Hepatocyte (in vitro differentiated cells): Measurements from ENCODE around the gene KLHL3. TPM values are rescaled to one million over a fixed set of nuclear protein-coding genes. Genes with fewer than 3 reads are reported as not detected.
"Not testable (repeated sequence)": the region's sequence is repeated elsewhere in the genome, so short reads cannot be mapped to it uniquely, and the experiment has no call there.

Experiments used
- DNase-seq: peaks from one replicate; pipeline ENCODE4 v3.0.0-alpha.2; 2016; ENCODE audit warnings: low spot score
- H2AFZ ChIP-seq: fragments of 200-600 bp; sonication (generic); 2 replicates; pipeline ENCODE4 v1.6.0; 2016; ENCODE audit warnings: antibody characterized with exemption, mild to moderate bottlenecking
- H3K27ac ChIP-seq: fragments of 200-600 bp; sonication (generic); 2 replicates; pipeline ENCODE4 v1.5.1; 2016; ENCODE audit warnings: mild to moderate bottlenecking
- H3K27me3 ChIP-seq: fragments of 200-600 bp; sonication (generic); 2 replicates; pipeline ENCODE4 v1.6.1; 2016
- H3K36me3 ChIP-seq: fragments of 200-600 bp; sonication (generic); replicated peaks from 2 replicates; pipeline ENCODE4 v1.5.1; 2016; ENCODE audit warnings: low read depth; ENCODE audit not compliant: insufficient read depth
- H3K4me1 ChIP-seq: fragments of 200-600 bp; sonication (generic); 2 replicates; pipeline ENCODE4 v1.5.1; 2016; ENCODE audit warnings: mild to moderate bottlenecking, moderate library complexity; ENCODE audit not compliant: insufficient read depth
- H3K4me2 ChIP-seq: fragments of 200-600 bp; sonication (generic); 2 replicates; pipeline ENCODE4 v1.6.0; 2016
- H3K4me3 ChIP-seq: fragments of 200-600 bp; sonication (generic); 2 replicates; pipeline ENCODE4 v1.5.1; 2016; ENCODE audit warnings: mild to moderate bottlenecking
- H3K79me2 ChIP-seq: fragments of 200-600 bp; sonication (generic); 2 replicates; pipeline ENCODE4 v1.6.0; 2017; ENCODE audit warnings: mild to moderate bottlenecking
- H3K9me2 ChIP-seq: fragments of 200-600 bp; sonication (generic); replicated peaks from 2 replicates; pipeline ENCODE4 v1.6.0; 2017; ENCODE audit warnings: mild to moderate bottlenecking; ENCODE audit not compliant: insufficient read depth
- H3K9me3 ChIP-seq: fragments of 200-600 bp; sonication (generic); 2 replicates; pipeline ENCODE4 v1.5.1; 2016; ENCODE audit warnings: low read depth, mild to moderate bottlenecking
- H4K20me1 ChIP-seq: fragments of 200-600 bp; sonication (generic); 2 replicates; pipeline ENCODE4 v1.6.0; 2016; ENCODE audit warnings: mild to moderate bottlenecking; ENCODE audit not compliant: insufficient read depth, poor library complexity, severe bottlenecking
- CTCF ChIP-seq: fragments of 200-600 bp; sonication (generic); IDR thresholded peaks from 2 replicates; pipeline ENCODE4 v1.5.1; 2016; ENCODE audit warnings: antibody characterized with exemption, mild to moderate bottlenecking; ENCODE audit not compliant: poor library complexity
- EZH2 ChIP-seq: fragments of 200-600 bp; sonication (generic); IDR thresholded peaks from 2 replicates; pipeline ENCODE4 v1.6.1; 2016; ENCODE audit warnings: antibody characterized with exemption, mild to moderate bottlenecking, borderline replicate concordance
- EZH2phosphoT487 ChIP-seq: fragments of 200-600 bp; sonication (generic); IDR thresholded peaks from one replicate; pipeline ENCODE4 v1.6.1; 2018; ENCODE audit warnings: antibody characterized with exemption, mild to moderate bottlenecking, low read depth, moderate library complexity; ENCODE audit not compliant: unreplicated experiment, severe bottlenecking
- WGBS: methylation state at CpG from one replicate; pipeline ENCODE4 v1.1.6; 2016; ENCODE audit warnings: low lambda C conversion rate; ENCODE audit errors: missing lambda C conversion rate; 5-methylcytosine and 5-hydroxymethylcytosine counted together
- polyA plus RNA-seq: library from polyadenylated mRNA; unstranded; fragments of >200 nt; fragmentation: Nextera tagmentation; extraction: Ambion mirVana; gene quantifications from 2 replicates; pipeline ENCODE4 v1.2.1, GENCODE V29; 2016
- total RNA-seq: library from RNA; depleted of rRNA; stranded (reverse); fragments of >200 nt; gene quantifications from 2 replicates; pipeline ENCODE4 v1.2.3, GENCODE V29; 2014

The KLHL3 gene
- total and polyA plus RNA-seq, 2 experiments from 2014 or later: 1.4 to 5.3 TPM

DNA sequence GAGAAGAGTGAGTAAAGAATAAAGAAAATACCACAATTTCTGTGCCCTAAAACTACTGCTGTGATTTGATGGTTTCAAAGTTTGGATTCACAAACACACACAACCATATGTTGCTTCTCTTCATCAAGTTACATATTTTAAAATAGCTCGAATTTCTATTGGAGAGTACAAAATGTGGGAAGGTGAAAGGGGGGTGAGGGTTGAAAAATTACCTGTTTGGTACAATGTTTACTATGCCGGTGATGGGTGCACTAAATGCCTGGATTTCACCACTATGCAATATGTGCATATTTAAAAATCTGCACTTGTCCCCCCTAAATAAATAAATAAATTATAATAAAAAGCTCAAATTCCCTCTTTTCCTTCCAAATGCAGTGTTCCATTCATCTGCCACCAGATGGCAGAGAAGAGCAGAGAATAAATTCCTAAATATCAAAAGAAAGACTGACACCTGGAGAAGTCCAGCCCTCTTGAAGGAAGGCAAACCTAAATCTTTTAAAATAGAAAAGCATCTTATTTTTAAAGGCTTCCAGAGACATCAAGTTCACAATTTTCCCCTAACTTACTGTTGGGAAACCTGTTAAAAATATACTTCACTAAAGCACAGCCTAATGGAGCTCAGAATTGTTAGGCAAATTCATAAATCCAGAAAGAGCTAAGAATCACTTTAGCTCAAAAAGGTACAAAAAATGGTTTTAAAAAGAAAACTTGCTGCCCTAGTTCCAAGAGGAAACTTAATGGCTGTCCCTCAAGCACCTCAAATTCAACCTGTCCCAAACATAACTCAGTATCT is 43.1 kb upstream of the KLHL3 start:
- Histone ChIP-seq H4K20me1 (no peaks in the 10 kb centered on the region), H3K4me3 (no peak overlapping the region), H3K27me3 (no peaks in the 10 kb centered on the region), H3K79me2 (no peaks in the 10 kb centered on the region), H3K27ac (no peak overlapping the region), H3K9me3 (no peaks in the 10 kb centered on the region), H3K36me3 (no peaks in the 10 kb centered on the region), H2AFZ (no peak overlapping the region), H3K4me2 (no peak overlapping the region), H3K9me2 (no peaks in the 10 kb centered on the region), H3K4me1 (no peaks in the 10 kb centered on the region)
- DNase-seq: peak; percentile 55
- 69% methylated on average over 2 of the region's 2 CpGs for WGBS
- TF ChIP-seq EZH2phosphoT487 (no peak), CTCF (peak; percentile 88), EZH2 (no peak)

DNA sequence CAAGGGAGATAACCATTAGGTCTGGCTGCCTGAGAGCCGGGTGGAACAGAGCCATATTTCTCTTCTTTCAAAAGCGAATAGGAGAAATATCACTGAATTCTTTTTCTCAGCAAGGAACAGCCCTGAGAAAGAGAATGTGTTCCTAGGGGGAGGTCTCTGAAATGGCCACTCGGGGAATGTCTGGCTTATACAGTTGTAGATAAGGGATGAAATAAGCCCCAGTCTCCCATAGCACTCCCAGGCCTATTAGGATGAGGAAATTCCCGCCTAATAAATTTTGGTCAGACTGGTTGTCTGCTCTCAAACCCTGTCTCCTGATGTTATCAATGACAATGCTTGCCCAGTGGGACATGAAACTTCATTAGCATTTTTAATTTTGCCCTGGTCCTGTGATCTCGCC is 32.0 kb upstream of the KLHL3 start:
- H4K20me1 ChIP-seq, H3K9me2 ChIP-seq, H3K9me3 ChIP-seq, DNase-seq, H3K27me3 ChIP-seq, H3K79me2 ChIP-seq, H3K27ac ChIP-seq, H3K4me1 ChIP-seq, H3K4me2 ChIP-seq, H3K36me3 ChIP-seq, H2AFZ ChIP-seq, H3K4me3 ChIP-seq: not testable (repeated sequence)
- 86% methylated on average over 5 of the region's 5 CpGs for WGBS

- TF ChIP-seq EZH2: no peak
- no peak for TF ChIP-seq CTCF
- TF ChIP-seq EZH2phosphoT487: no peak
- Histone ChIP-seq H3K27ac (no peak overlapping the region), H3K36me3 (no peaks in the 10 kb centered on the region), H4K20me1 (no peaks in the 10 kb centered on the region), H3K4me3 (no peak overlapping the region), H3K27me3 (no peaks in the 10 kb centered on the region), H3K9me3 (no peaks in the 10 kb centered on the region), H3K9me2 (no peaks in the 10 kb centered on the region), H2AFZ (no peak overlapping the region), H3K4me1 (no peaks in the 10 kb centered on the region), H3K4me2 (no peak overlapping the region), H3K79me2 (no peaks in the 10 kb centered on the region)
- WGBS: 81% methylated on average over 3 of the region's 3 CpGs
- no peak for DNase-seq
Measured at GRCh38 chr5:137761566-137761965, 25.7 kb upstream of the KLHL3 start.

- H3K79me2 ChIP-seq: no peaks in the 10 kb centered on the region
- no peak for TF ChIP-seq EZH2phosphoT487
- no peak for TF ChIP-seq EZH2
- no peak for TF ChIP-seq CTCF
- no peaks in the 10 kb centered on the region for H3K4me1 ChIP-seq
- 70% methylated on average over 7 of the region's 7 CpGs for WGBS
- H3K4me3 ChIP-seq: no peak overlapping the region
- H3K36me3 ChIP-seq: no peaks in the 10 kb centered on the region
- H3K27ac ChIP-seq: no peak overlapping the region
- H2AFZ ChIP-seq: no peak overlapping the region
- no peak overlapping the region for H3K4me2 ChIP-seq
- H4K20me1 ChIP-seq: no peaks in the 10 kb centered on the region
- no peaks in the 10 kb centered on the region for H3K27me3 ChIP-seq
- DNase-seq: no peak
- H3K9me2 ChIP-seq: no peaks in the 10 kb centered on the region
- no peaks in the 10 kb centered on the region for H3K9me3 ChIP-seq
Measured at GRCh38 chr5:137760719-137761516, 25.0 kb upstream of the KLHL3 start.
